GM23338 (cell line): ENCODE measurements around the gene LINGO4. TPM values are rescaled to one million over a fixed set of nuclear protein-coding genes. Genes with fewer than 3 reads are reported as not detected.

ENCODE experiments used
- ATAC-seq: fragments of 200-7000 bp; cut with Tn5 transposase; 3 replicates; pipeline ENCODE4 v1.9.1; 2020
- DNase-seq: peaks from one replicate; pipeline ENCODE4 v3.0.0-alpha.2; 2015; ENCODE audit warnings: low spot score
- H2AFZ ChIP-seq: fragments of 200-600 bp; sonication (generic); 2 replicates; pipeline ENCODE4 v1.8.0; 2016; ENCODE audit warnings: antibody characterized with exemption, mild to moderate bottlenecking, moderate library complexity
- H3F3A ChIP-seq: fragments of 200-600 bp; sonication (generic); replicated peaks from 2 replicates; pipeline ENCODE4 v1.8.0; 2017; ENCODE audit warnings: antibody characterized with exemption, mixed run types, low read depth
- H3K27ac ChIP-seq: fragments of 200-600 bp; sonication (generic); 2 replicates; pipeline ENCODE4 v1.6.1; 2016; ENCODE audit warnings: low read depth
- H3K27me3 ChIP-seq: fragments of 200-600 bp; sonication (generic); 2 replicates; pipeline ENCODE4 v1.8.0; 2016; ENCODE audit warnings: mild to moderate bottlenecking, mixed run types, moderate library complexity; ENCODE audit not compliant: insufficient read depth
- H3K36me3 ChIP-seq: fragments of 200-600 bp; sonication (generic); 2 replicates; pipeline ENCODE4 v1.8.0; 2016; ENCODE audit warnings: mild to moderate bottlenecking; ENCODE audit not compliant: insufficient read depth
- H3K4me1 ChIP-seq: fragments of 200-600 bp; sonication (generic); 2 replicates; pipeline ENCODE4 v1.8.0; 2016; ENCODE audit warnings: mild to moderate bottlenecking, moderate library complexity; ENCODE audit not compliant: insufficient read depth
- H3K4me2 ChIP-seq: fragments of 200-600 bp; sonication (generic); 2 replicates; pipeline ENCODE4 v1.7.1; 2017; ENCODE audit warnings: mixed run types
- H3K4me3 ChIP-seq: fragments of 200-600 bp; sonication (generic); 2 replicates; pipeline ENCODE4 v1.6.1; 2016; ENCODE audit warnings: mixed run types
- H3K79me2 ChIP-seq: fragments of 200-600 bp; sonication (generic); replicated peaks from 2 replicates; pipeline ENCODE4 v1.8.0; 2017; ENCODE audit warnings: mild to moderate bottlenecking; ENCODE audit not compliant: insufficient read depth
- H3K9me2 ChIP-seq: fragments of 200-600 bp; sonication (generic); 2 replicates; pipeline ENCODE4 v1.8.0; 2017; ENCODE audit not compliant: insufficient read depth
- H4K20me1 ChIP-seq: fragments of 200-600 bp; sonication (generic); replicated peaks from 2 replicates; pipeline ENCODE4 v1.8.0; 2017; ENCODE audit warnings: mild to moderate bottlenecking; ENCODE audit not compliant: insufficient read depth
- H3K27ac Mint-ChIP-seq: 2 replicates; pipeline ENCODE4 v1.8.0; 2020; ENCODE audit warnings: inconsistent platforms, mild to moderate bottlenecking, moderate library complexity, mixed read lengths
- H3K27me3 Mint-ChIP-seq: 3 replicates; pipeline ENCODE4 v1.8.0; 2022; ENCODE audit warnings: low read depth, mild to moderate bottlenecking, moderate library complexity, mixed read lengths, inconsistent platforms; ENCODE audit not compliant: insufficient read depth, poor library complexity
- H3K36me3 Mint-ChIP-seq: 3 replicates; pipeline ENCODE4 v1.8.0; 2021; ENCODE audit warnings: low read depth, mild to moderate bottlenecking, inconsistent platforms, moderate library complexity, mixed read lengths
- H3K4me1 Mint-ChIP-seq: 3 replicates; pipeline ENCODE4 v1.8.0; 2020; ENCODE audit warnings: mild to moderate bottlenecking, inconsistent platforms, mixed read lengths
- H3K4me3 Mint-ChIP-seq: 3 replicates; pipeline ENCODE4 v1.8.0; 2021; ENCODE audit warnings: moderate library complexity, mild to moderate bottlenecking, inconsistent platforms, mixed read lengths
- H3K9me3 Mint-ChIP-seq: 3 replicates; pipeline ENCODE4 v1.8.0; 2020; ENCODE audit warnings: moderate library complexity, mild to moderate bottlenecking, inconsistent platforms, mixed read lengths
- CREB1 ChIP-seq: fragments of 250-450 bp; sonication (Bioruptor Pico); IDR thresholded peaks from 2 replicates; pipeline ENCODE4 v1.5.0; 2020; ENCODE audit warnings: low read depth, mild to moderate bottlenecking, moderate library complexity
- CTCF ChIP-seq, 2 experiments: fragments of 200-600 bp in 1 of 2; sonication (generic) in 1 of 2; conservative IDR thresholded peaks; 2 replicates each; pipeline versions ENCODE4 v1.5.1 to v1.6.1; 2016 to 2017; ENCODE audit warnings: antibody characterized with exemption in 2 of 2, low read depth in 2 of 2, mild to moderate bottlenecking in 2 of 2, moderate library complexity in 1 of 2
- EZH2 ChIP-seq: fragments of 200-600 bp; sonication (generic); IDR thresholded peaks from one replicate; pipeline ENCODE4 v1.8.0; 2017; ENCODE audit warnings: antibody characterized with exemption, mild to moderate bottlenecking, low read depth; ENCODE audit not compliant: unreplicated experiment
- EZH2phosphoT487 ChIP-seq: fragments of 200-600 bp; sonication (generic); IDR thresholded peaks from one replicate; pipeline ENCODE4 v1.8.1; 2018; ENCODE audit warnings: antibody characterized with exemption; ENCODE audit not compliant: unreplicated experiment
- JUNB ChIP-seq: IDR thresholded peaks from one replicate; pipeline ENCODE4 v1.6.1; 2016; ENCODE audit warnings: antibody characterized with exemption; ENCODE audit not compliant: unreplicated experiment
- NANOG ChIP-seq: IDR thresholded peaks from 2 replicates; pipeline ENCODE4 v1.6.1; 2016; ENCODE audit warnings: antibody characterized with exemption, borderline replicate concordance
- POLR2AphosphoS5 ChIP-seq: IDR thresholded peaks from 2 replicates; pipeline ENCODE4 v1.6.1; 2016; ENCODE audit warnings: antibody characterized with exemption, low read depth
- REST ChIP-seq: IDR thresholded peaks from one replicate; pipeline ENCODE4 v1.6.1; 2018; ENCODE audit warnings: antibody characterized with exemption; ENCODE audit not compliant: unreplicated experiment
- STAT1 ChIP-seq: IDR thresholded peaks from one replicate; pipeline ENCODE4 v1.6.1; 2016; ENCODE audit warnings: antibody characterized with exemption; ENCODE audit not compliant: unreplicated experiment
- ZNF114 ChIP-seq: fragments of 250-450 bp; sonication (Bioruptor Pico); IDR thresholded peaks from 2 replicates; pipeline ENCODE4 v1.5.0; 2020; ENCODE audit warnings: mild to moderate bottlenecking, moderate library complexity
- ZNF331 ChIP-seq: fragments of 250-450 bp; sonication (Bioruptor Pico); IDR thresholded peaks from 2 replicates; pipeline ENCODE4 v1.5.0; 2020; ENCODE audit warnings: low read depth, mild to moderate bottlenecking, moderate library complexity
- long read RNA-seq: library from polyadenylated mRNA; unstranded; transcript quantifications from one replicate; pipeline ENCODE4 v2.0.0, GENCODE V29; 2020; ENCODE audit not compliant: unreplicated experiment
- polyA plus RNA-seq: library from polyadenylated mRNA; unstranded; fragments of >200 nt; fragmentation: Nextera tagmentation; extraction: Ambion mirVana; gene quantifications from 2 replicates; pipeline ENCODE4 v1.2.1, GENCODE V29; 2016
- total RNA-seq: library from RNA; depleted of rRNA; stranded (reverse); fragments of >200 nt; shearing (Covaris generic); gene quantifications from 2 replicates; pipeline ENCODE4 v1.2.3, GENCODE V29; 2014; rRNA removed
- TF ChIP-seq, protein P1 (sequence below): fragments of 250-450 bp; sonication (Bioruptor Pico); IDR thresholded peaks from 2 replicates; pipeline ENCODE4 v1.5.0; 2020; ENCODE audit warnings: mild to moderate bottlenecking, moderate library complexity
- TF ChIP-seq, protein P2 (sequence below): IDR thresholded peaks from 2 replicates; pipeline ENCODE4 v1.6.1; 2016; ENCODE audit warnings: antibody characterized with exemption

The LINGO4 gene
- total RNA-seq (not detected in 2 replicates), polyA plus RNA-seq (not detected in 2 replicates)
- long read RNA-seq, result 0 reads

DNA sequence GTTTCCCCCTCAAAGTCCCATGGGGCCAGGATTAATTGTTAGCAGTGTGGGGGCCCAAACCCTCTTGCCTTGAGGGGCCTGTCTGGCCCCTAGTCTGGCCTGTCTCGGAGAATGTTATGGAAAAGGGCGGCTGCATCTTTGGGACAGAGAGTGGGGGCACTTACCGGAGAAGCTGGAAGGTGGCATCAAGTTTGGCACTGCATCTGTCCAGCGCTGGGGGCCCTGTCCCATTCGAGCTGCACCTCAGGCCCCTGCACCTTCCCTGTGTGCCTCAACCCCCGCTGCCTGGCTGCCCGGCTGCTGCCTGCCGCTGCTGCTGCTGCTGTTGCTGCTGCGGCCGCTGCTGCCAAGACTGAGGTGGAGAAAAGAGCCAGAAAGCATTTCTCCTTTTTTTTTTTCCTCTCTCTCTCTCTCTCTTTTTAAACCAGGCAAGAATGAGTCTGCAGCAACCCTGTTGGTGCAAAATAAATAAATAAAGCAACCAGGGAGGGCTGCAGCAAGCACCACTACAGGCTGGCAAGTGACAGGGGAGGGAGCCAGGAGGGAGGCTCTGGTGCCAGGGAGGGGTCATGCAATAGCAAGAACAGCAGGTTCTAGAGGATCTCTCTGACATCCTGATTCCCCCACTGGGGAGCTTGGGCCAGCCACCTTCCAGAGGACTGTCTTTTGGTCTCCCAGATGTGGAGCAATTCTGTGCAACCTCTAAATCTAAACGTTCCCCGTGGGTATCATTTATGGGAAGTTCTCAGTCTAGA, at the start of gene LINGO4:
LINGO4 (minus strand) TSS at position 354 of the 755 bp plus-strand sequence. CDS start 2,715 bp downstream, outside the sequence.
- no peak for ATAC-seq
- H3K36me3 ChIP-seq, result no peaks in the 10 kb centered on the region

More for the DNA sequence above, at the start of gene LINGO4:
- H3K27me3 ChIP-seq, result no peaks in the 10 kb centered on the region
- no peaks in the 10 kb centered on the region for H3F3A ChIP-seq
- H3K4me2 ChIP-seq, result no peak within 1 kb of the TSS
- Mint-ChIP-seq H3K36me3 (no peaks in the 10 kb centered on the region), H3K9me3 (no peaks in the 10 kb centered on the region), H3K4me1 (peaks cover 15% of the 10 kb centered on the region), H3K27ac (no peak within 1 kb of the TSS), H3K27me3 (peaks cover 3% of the 10 kb centered on the region), H3K4me3 (no peak within 1 kb of the TSS)
- no peak within 1 kb of the TSS for H2AFZ ChIP-seq
- no peak within 1 kb of the TSS for H3K4me3 ChIP-seq
- no peaks in the 10 kb centered on the region for H3K9me2 ChIP-seq
- H3K79me2 ChIP-seq, result no peaks in the 10 kb centered on the region
- TF ChIP-seq EZH2 (no peak), ZNF114 (CRISPR knock-in tag) (no peak), CREB1 (CRISPR knock-in tag) (no peak), POLR2AphosphoS5 (no peak), REST (no peak), JUNB (no peak), CTCF (conservative IDR thresholded peaks at IDR 0.05; ENCODE audit: low read depth in 2 of 2) (no peak), EZH2phosphoT487 (no peak), NANOG (no peak), STAT1 (no peak), ZNF331 (CRISPR knock-in tag) (no peak)
- TF ChIP-seq, protein P1, sequence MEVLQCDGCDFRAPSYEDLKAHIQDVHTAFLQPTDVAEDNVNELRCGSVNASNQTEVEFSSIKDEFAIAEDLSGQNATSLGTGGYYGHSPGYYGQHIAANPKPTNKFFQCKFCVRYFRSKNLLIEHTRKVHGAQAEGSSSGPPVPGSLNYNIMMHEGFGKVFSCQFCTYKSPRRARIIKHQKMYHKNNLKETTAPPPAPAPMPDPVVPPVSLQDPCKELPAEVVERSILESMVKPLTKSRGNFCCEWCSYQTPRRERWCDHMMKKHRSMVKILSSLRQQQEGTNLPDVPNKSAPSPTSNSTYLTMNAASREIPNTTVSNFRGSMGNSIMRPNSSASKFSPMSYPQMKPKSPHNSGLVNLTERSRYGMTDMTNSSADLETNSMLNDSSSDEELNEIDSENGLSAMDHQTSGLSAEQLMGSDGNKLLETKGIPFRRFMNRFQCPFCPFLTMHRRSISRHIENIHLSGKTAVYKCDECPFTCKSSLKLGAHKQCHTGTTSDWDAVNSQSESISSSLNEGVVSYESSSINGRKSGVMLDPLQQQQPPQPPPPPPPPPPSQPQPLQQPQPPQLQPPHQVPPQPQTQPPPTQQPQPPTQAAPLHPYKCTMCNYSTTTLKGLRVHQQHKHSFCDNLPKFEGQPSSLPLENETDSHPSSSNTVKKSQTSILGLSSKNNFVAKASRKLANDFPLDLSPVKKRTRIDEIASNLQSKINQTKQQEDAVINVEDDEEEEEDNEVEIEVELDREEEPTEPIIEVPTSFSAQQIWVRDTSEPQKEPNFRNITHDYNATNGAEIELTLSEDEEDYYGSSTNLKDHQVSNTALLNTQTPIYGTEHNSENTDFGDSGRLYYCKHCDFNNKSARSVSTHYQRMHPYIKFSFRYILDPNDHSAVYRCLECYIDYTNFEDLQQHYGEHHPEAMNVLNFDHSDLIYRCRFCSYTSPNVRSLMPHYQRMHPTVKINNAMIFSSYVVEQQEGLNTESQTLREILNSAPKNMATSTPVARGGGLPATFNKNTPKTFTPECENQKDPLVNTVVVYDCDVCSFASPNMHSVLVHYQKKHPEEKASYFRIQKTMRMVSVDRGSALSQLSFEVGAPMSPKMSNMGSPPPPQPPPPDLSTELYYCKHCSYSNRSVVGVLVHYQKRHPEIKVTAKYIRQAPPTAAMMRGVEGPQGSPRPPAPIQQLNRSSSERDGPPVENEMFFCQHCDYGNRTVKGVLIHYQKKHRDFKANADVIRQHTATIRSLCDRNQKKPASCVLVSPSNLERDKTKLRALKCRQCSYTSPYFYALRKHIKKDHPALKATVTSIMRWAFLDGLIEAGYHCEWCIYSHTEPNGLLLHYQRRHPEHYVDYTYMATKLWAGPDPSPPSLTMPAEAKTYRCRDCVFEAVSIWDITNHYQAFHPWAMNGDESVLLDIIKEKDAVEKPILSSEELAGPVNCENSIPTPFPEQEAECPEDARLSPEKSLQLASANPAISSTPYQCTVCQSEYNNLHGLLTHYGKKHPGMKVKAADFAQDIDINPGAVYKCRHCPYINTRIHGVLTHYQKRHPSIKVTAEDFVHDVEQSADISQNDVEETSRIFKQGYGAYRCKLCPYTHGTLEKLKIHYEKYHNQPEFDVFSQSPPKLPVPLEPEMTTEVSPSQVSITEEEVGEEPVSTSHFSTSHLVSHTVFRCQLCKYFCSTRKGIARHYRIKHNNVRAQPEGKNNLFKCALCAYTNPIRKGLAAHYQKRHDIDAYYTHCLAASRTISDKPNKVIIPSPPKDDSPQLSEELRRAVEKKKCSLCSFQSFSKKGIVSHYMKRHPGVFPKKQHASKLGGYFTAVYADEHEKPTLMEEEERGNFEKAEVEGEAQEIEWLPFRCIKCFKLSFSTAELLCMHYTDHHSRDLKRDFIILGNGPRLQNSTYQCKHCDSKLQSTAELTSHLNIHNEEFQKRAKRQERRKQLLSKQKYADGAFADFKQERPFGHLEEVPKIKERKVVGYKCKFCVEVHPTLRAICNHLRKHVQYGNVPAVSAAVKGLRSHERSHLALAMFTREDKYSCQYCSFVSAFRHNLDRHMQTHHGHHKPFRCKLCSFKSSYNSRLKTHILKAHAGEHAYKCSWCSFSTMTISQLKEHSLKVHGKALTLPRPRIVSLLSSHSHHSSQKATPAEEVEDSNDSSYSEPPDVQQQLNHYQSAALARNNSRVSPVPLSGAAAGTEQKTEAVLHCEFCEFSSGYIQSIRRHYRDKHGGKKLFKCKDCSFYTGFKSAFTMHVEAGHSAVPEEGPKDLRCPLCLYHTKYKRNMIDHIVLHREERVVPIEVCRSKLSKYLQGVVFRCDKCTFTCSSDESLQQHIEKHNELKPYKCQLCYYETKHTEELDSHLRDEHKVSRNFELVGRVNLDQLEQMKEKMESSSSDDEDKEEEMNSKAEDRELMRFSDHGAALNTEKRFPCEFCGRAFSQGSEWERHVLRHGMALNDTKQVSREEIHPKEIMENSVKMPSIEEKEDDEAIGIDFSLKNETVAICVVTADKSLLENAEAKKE (CRISPR knock-in tag), result no peak
- TF ChIP-seq, protein P2, sequence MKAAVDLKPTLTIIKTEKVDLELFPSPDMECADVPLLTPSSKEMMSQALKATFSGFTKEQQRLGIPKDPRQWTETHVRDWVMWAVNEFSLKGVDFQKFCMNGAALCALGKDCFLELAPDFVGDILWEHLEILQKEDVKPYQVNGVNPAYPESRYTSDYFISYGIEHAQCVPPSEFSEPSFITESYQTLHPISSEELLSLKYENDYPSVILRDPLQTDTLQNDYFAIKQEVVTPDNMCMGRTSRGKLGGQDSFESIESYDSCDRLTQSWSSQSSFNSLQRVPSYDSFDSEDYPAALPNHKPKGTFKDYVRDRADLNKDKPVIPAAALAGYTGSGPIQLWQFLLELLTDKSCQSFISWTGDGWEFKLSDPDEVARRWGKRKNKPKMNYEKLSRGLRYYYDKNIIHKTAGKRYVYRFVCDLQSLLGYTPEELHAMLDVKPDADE, result no peak
- no peaks in the 10 kb centered on the region for H4K20me1 ChIP-seq
- DNase-seq, result no peak
- H3K4me1 ChIP-seq, result peaks cover 6% of the 10 kb centered on the region
- H3K27ac ChIP-seq, result no peak within 1 kb of the TSS
